ENCODE results near the gene TRIP12.

The TRIP12 gene

GRCh38 chr2:229921101-229921891, 513 bp downstream of the TRIP12 start:
- peak; percentile 81 for DNase-seq (ENCODE audit: low spot score)
- no peak for TF ChIP-seq CTCF (IDR thresholded peaks at IDR 0.05; ENCODE audit: extremely low read depth, insufficient read depth, missing control alignments)
- in situ Hi-C loops (cut with MboI; ENCODE audit: low pct_unique_long_range_greater_than_20kb, low sequenced_read_pairs, unreplicated experiment), result no loop called here

GRCh38 chr2:229920011-229920641, 1.7 kb downstream of the TRIP12 start:
- TF ChIP-seq CTCF (IDR thresholded peaks at IDR 0.05; ENCODE audit: extremely low read depth, insufficient read depth, missing control alignments), result no peak
- no peak for DNase-seq (ENCODE audit: low spot score)
- in situ Hi-C loops (cut with MboI; ENCODE audit: low pct_unique_long_range_greater_than_20kb, low sequenced_read_pairs, unreplicated experiment), result no loop called here

- TF ChIP-seq CTCF (IDR thresholded peaks at IDR 0.05; ENCODE audit: extremely low read depth, insufficient read depth, missing control alignments), result no peak
- DNase-seq (ENCODE audit: low spot score), result no peak
- in situ Hi-C loops (cut with MboI; ENCODE audit: low pct_unique_long_range_greater_than_20kb, low sequenced_read_pairs, unreplicated experiment), result no loop called here
Observed at GRCh38 chr2:229917793-229918192, 4.0 kb downstream of the TRIP12 start.

GRCh38 chr2:229914171-229914570, 7.6 kb downstream of the TRIP12 start:
- in situ Hi-C loops (cut with MboI; ENCODE audit: low pct_unique_long_range_greater_than_20kb, low sequenced_read_pairs, unreplicated experiment), result no loop called here
- TF ChIP-seq CTCF (IDR thresholded peaks at IDR 0.05; ENCODE audit: extremely low read depth, insufficient read depth, missing control alignments), result no peak
- no peak for DNase-seq (ENCODE audit: low spot score)

GRCh38 chr2:229910832-229911412, 10.9 kb downstream of the TRIP12 start:
- in situ Hi-C loops (cut with MboI; ENCODE audit: low pct_unique_long_range_greater_than_20kb, low sequenced_read_pairs, unreplicated experiment), result no loop called here
- peak; percentile 36 for DNase-seq (ENCODE audit: low spot score)
- TF ChIP-seq CTCF (IDR thresholded peaks at IDR 0.05; ENCODE audit: extremely low read depth, insufficient read depth, missing control alignments), result peak; percentile 57

GRCh38 chr2:229910147-229910831, 11.5 kb downstream of the TRIP12 start:
- no peak for DNase-seq (ENCODE audit: low spot score)
- no peak for TF ChIP-seq CTCF (IDR thresholded peaks at IDR 0.05; ENCODE audit: extremely low read depth, insufficient read depth, missing control alignments)
- in situ Hi-C loops (cut with MboI; ENCODE audit: low pct_unique_long_range_greater_than_20kb, low sequenced_read_pairs, unreplicated experiment), result no loop called here
